Cerebellar cortex (tissue), 1 donor: ENCODE measurements around the gene TCF7L1.

Experiments used
- DNase-seq: peaks from one replicate; pipeline ENCODE4 v3.0.0-alpha.2; 2015; ENCODE audit warnings: low spot score

Gene TCF7L1

DNA sequence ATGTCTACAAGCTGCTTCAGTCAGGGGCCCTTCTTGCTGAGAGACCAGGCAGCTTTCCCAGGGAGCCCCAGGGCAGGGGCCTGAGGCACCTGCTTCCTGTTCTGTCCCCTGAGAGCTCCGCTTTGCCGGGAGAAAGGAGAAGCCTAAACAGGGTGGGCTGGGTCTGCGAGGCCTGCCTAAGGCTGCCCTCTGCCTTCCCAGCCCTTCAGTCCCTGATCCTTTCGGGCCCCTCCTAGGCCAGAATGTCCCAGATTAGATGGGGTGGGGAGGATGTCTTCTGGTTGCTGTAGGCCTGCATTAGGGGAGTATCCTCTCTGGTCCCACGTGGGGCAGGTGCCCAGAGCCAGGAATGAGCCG lies 122.2 kb downstream of the TCF7L1 start:
- DNase-seq = no peak

DNA sequence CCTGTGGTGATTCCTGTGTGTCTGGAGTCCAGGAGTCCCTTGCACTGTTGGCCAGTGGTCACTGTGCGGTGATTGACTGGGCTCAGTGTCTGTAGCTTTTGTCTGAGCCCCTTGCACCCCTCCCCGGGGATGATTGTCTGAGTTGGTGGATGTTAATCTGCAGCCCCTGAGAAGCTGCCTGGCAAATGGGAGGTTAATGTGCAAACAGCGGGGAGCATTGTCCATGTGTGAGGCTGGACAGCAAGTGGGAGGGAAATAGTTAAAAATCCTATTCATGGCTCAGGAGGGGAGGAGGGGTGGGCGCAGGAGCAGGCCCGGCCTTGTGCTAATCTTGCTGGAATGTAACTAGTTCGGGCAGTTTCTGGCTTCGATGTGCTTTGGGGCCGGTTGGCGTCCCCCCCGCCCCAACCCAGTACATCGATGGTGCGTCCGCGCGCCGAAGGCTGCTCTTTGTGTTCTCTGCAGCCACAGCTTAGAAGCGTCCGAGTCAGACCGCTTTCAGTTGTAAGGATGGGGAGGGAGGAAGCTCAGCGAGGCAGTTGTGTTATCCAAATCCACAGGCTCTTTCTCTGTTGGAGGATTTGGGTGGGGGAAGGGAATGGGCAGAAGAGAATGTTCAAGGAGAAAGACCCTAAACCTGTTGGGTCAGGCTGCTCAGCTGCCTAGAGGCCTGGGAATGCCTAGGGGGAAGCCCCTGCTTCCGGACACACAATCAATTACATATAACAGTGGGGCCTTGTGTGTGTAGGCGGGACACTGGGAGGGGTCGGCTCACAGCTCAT lies 122.8 kb downstream of the TCF7L1 start:
- no peak for DNase-seq

DNA sequence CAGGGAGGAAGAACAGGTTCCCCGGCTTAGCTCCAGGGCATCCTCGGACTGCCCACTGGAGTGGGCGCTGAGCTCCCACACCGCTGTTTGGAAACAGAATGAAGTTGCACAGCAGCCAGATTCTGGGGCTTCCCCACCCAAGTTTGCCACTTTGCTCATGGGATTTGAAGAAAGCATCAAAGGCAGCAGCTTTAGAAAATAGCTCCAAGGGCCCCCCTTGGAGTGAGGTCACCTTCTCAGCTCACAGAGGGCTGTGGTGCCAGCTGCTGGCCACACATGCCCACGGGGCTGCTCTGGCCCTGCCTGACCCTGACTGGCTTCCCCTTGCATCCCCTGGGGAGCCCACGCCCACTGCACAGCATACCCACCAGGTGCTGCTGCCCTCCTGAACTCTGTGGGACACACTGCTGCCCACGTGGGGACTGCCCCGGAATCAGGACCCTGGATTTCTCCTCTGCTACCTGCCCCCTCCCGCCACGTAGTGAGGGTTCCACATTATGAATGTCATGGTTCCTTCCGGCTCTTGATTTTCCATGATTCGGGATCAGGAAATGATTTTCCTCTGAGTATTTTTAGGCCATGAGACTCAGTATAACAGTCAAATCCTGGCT lies 124.3 kb downstream of the TCF7L1 start:
- DNase-seq = no peak

DNA sequence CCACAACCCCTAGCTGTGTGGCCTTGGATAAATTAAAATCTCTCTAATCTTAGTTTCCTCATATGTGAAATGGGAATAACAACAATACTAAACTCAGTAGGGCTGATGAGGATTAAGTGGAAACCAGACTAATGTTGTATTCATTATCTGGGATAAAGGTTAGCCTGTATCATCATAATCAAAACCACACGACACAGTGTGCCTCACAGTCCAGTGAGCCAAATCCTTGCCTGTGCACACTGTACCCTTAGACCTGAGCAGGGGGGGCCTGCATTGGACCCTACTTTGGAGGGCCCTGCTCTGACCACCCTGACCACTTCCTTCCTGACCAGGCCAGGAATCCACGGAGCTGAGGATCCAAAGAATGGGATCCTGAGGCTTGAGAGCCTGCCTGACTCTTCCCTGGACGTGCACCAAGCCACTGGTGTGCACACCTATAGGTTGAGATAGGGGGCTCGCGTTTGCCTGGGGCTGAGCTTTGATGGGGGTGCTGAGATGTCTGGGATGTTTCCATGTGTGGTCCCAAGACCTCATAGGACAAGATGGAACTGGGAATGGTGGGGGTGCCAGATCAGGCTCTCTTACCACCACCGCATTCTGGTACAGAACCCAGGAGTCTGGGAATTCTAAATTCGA lies 124.9 kb downstream of the TCF7L1 start:
- no peak for DNase-seq

DNA sequence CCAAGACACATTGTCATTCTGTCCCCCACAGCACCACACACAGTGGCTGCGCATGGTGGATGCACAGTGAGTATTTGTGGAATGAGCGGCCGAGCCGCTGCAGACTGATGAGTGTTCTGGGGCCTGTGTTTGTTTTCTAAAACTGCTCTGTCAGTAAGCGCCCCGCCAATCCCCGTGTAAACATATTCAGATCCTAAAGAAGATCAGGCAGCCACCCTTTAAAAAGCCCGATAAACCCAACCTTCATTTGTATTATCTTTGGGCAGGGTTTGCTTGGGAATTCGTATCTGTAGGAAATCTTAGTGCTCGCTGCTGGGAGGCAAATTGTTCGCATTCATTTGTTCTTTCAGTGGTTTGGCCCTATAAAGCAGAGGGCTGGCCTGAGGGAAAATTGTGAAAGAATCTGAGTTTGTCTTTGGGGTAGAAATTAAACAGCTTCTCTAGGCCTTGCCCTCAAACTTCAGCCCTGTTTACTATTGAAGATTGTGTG lies 126.0 kb downstream of the TCF7L1 start:
- no peak for DNase-seq

DNA sequence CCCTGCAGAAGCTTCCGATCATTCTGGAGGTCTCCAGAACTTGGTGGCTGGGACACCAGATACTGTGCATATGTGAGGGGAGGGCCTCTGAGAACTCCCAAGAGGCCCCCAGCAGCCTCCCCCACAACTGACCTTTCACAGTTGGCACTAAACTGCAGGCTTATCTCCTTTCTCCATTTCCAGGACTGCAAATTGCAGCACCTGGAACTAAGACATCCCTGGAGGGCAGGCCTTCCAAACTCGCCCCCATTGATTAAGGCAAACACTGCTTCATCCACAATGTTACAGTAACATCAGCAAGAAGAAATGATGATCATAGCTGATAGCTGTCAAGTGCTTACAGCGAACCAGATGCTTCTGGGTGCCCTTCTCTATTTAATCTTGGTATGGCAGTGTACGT lies 126.7 kb downstream of the TCF7L1 start:
- DNase-seq = no peak

DNA sequence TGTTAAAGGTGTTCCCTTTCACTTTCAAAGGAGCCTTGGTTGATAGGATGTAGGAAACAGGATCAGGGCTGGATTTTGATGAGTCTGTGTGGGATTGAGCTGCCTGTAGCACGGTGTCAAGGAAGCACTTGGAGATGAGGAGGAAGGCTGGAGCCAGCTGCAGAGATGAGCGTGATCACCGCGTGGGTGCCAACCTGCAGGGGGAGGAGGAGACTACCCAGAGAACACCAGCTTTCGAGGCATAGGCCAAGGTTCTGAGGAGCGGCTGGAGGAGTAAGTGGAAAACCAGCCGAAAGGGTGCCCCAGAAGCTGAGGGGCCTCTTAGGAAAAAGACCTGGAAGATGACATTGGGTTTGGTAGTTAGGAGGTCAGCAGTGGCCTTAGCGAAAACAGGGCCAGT lies 130.4 kb downstream of the TCF7L1 start:
- DNase-seq = no peak

DNA sequence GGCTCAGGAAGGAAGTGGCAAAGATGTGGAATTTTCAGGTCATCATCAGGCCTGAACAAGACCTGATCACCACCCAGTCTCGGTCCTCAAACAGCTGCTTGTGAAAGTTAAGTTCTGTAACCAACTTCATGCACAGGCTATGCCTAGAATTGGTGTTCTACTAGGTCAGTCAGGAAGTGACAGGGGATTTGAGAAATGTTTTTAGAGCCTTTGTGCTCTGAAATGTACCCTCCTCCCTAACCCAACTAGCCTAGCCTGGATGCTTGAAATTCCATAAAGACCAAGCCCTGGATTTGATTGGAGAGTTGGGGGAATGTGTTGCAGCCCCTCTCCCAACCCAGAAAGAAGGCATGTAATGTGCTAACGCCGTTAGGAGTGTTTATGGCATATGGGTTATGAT lies 131.3 kb downstream of the TCF7L1 start:
- no peak for DNase-seq

DNA sequence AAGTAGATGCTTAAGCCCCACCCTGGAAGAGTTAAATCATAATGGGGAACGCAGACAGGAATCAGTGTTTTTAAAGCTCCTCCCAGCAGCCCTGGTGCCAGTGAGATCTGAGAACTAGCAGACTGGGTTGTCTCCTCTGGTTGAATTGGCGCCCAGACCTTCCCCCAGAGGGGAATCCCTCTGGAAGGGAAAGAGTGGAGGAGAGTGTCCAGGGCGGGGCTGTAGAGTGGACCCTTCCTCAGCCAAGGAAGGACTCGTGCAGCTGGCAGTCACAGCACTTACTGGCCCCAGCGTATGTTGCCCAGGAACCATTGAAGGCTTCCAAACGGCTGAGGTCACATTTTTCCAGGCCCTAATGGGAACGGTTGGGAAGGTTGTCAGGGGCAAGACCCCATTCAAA lies 132.1 kb downstream of the TCF7L1 start:
- no peak for DNase-seq

DNA sequence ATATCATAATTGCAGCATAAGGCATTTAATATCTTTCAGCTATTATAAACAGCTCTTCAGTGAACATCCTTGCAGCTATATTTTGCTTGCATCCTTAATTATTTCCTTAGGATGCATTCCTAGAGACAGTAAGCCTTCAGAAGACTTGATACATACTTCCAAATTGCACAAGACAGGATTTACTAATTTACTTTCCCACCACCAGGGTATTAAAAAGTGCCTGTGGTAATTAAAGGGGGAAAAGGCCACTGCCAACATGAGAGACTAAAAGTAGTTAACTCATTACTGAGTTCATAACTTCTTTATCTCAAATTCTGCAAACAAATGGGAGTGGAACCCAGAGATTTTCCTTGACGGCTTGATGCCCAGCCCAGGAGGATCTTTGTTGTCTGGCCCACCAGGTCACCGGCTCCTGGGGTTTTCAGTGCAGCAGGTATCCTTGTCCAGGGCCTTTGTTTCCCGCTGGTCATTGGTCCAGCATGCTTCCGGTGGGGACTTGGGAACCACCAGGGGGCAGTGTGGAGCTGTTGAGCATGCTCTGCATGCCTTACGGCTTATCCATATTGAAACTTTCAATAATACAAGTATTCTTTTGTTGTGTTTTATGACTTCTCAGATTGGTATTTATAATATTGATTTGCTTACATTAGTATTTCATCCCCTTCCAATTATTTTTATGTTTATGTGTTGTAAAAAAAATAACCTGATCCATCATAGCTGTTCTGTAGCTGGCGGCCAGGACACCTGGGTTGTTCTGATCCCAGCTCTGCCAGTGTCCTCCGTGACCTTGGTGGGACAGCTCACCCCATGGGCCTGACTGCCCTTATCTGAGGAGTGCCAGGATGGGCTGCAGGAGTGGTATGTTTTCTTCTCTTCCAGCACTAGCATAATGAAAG lies 133.2 kb downstream of the TCF7L1 start:
- peak; percentile 47 for DNase-seq

DNA sequence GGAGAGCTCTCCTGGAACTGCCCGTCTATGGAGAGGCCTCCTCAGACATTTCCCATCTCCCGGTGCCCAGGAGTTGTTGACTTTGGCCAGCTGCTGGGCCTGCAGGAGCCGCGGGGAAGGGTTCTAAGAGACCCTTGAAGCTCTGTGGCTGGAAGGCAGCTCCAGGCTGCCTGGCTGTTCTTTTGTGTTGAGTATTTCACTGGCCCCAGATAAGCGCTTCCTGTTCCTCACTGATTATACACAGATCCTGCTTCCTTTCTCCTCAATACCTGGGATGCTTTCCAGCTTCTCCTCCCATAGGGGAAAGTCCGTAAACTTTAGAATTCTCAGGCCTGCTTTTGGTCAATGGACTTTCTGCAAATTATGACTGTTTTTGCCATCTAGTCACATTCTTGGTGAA lies 136.8 kb downstream of the TCF7L1 start:
- DNase-seq = no peak

DNA sequence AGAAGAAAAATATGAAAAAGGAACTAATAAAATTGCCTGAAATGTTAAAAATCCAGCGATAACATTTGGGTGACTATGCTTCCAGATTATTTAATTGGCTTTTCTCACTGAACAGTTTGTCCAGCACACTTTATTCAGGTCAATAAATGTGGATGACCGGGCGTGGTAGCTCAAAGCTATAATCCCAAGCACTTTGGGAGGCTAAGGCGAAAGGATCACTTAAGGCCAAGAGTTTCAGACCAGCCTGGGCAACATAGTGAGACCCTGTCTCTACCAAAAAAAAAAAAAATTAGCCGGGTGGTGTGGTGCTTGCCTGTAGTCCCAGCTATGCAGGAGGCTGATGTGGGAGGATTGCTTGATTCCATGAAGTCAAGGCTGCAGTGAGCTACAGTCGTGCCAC lies 139.2 kb downstream of the TCF7L1 start:
- no peak for DNase-seq

DNA sequence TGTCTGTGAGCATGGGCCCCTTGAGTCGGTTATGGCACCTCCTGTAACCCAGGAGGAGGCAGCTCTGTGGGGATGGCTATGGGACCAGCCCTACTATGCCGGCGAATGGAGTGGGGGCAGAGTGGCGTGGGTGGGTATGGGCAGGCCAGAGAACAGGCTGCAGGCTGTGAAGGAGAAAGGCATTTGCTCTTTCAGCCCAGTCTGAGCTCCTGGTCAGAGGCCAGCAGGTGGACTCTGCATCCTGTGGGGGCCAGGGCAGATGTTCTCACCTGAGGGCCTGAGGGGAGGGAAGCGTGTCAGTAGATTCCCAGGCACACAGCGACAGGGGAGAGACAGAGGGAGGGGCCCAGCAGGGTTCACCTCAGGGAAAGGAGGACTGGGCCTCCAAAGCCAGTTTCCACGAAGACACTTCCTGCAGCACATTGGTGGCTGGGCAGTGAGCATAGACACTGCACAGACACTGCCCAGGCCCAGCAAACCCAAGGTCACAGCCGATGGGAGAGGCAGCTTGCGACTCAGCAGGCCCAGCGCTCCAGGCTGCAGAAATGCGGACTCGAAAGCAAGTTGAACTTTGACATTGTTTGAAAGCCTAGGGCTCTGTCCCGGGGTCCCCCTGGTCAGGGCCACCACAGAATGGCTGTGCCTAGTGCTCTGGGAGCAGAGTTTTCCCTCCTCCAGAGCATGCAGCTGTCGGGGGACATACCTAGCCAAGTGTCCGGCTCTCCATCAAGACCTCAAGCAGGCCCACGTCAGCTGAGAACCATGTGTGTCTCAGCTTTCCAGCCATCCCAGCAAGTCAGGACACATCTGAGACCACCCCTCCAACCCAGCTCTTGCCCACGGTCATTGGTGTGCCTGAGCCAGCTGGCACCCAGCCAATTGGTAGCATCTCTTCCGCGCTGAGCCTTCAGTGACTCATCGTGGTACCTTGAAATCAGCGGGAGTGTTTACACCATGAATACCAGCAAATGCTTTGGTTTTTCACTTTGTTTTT lies 140.8 kb downstream of the TCF7L1 start:
- no peak for DNase-seq

DNA sequence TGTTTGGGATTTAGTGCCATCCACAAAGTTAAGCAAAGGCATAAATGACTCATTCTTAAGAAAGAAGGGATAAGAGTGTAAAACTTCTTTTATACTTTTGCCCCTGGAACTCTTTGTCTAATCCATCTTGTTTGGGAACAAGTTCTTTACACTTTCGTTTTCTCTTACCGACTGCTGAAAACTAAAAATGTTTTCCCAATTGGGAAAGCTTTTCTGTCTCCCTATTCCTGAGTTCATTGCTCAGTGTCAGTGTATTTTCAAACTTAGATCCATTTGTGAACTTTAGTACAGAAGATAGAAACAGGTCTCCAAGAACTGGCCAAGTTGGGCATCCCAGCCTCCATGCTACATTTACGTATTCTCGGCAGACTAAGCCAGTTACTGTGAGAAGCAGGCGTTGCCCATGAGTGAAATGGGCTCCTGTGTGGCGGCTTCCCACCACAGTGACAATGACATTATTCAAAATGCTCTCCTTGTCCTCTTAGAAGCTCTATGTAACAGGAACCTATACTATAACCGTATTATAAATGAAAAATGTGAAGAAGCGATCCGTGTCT lies 142.9 kb downstream of the TCF7L1 start:
- DNase-seq = no peak

DNA sequence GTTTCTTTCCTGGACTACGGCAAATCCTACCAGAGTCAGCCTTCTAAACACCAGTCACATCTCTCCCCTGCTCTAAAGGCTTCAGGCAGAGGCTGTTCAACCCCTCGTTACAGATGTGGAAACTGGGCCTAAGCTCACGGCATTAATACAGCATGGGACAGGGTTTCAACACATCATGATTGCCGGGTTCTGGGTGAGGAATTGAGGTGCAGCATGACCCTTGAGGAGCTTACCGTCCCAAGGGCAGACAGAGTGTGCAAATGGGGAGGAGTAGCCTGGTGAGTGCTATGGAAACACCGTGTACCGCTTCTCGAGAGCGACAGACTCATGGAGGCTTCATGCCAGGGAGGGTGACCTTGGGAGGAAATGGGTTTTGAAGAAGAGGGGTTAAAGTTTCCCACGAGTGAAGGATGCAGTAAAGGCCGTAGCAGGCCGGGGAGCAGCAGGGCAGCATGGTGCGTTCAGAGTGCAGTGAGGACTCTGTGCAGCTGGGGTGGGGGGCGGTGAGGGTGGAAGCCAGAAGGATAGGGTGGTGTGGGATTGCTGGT lies 143.5 kb downstream of the TCF7L1 start:
- no peak for DNase-seq

DNA sequence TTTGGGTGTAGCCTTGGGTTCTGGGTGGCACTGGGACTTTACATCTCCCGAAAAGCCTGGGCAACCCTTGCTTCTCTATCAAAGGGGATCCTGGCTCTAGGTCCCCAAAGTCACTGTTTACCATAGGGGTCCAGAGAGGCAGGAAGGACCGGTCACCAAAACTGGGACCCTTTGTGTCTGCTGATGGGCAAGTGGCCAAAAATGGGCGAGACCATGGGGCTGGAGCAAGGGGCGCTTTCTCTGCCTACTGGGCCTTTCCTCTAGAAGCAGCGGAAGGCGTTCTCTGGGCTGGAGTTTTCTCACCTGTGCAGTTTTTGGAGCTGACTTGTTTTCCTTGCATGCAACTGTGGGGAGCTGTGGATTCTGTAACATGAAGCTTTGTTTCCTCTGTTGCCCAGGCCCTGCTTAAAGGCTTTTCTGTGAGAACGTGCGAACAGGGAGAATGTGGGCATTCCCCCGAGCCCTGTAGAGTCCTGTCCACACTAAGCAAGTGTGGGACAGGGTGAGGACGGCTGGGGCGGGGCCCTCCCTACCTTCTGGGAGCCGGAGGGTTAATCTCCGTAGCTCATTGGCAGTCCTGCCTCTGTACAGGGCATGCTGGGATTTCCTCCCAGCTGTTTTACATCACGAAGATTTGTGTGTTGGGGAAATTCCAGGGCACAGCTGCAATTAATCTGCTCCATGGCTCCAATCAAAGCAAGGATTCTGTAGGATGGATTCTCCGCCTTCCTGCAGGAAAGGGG lies 144.4 kb downstream of the TCF7L1 start:
- no peak for DNase-seq

DNA sequence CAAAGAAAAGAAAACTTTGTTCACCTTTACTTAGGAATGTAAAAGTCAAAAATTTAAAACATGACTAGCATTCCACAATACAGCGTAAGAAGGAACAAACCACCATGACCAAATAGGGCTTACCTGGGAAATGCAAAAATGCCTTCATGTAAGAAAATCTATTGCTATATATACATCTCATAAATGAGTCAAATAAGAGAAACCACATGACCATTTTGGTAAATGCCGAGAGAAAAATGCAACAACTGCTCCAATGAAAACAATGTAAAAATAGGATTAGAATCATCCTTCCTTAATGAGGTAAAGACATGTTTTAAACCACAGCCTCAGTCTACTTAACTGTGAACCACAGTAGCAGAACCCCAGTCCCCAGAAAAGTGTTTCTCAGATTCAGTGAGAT lies 145.2 kb downstream of the TCF7L1 start:
- no peak for DNase-seq

DNA sequence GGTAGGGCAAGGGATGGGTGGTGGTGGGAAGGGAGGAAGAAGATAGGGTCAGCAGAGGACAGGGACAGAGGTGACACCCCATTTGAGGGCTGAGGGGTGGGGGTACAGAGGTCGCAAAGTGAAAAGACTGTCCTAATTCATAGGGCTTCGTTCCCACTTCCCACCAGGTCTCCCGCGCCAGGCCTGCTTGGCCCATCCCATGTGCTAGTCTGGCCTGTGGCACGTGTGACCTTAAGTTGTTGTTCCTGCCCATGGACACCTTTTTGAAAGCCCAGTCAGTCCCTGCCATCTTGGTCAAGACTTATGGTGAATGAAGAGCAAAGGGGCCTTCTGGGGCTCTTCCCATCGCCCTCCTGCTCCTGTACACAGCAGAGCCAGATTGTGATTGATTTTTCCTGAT lies 148.4 kb downstream of the TCF7L1 start:
- no peak for DNase-seq

DNA sequence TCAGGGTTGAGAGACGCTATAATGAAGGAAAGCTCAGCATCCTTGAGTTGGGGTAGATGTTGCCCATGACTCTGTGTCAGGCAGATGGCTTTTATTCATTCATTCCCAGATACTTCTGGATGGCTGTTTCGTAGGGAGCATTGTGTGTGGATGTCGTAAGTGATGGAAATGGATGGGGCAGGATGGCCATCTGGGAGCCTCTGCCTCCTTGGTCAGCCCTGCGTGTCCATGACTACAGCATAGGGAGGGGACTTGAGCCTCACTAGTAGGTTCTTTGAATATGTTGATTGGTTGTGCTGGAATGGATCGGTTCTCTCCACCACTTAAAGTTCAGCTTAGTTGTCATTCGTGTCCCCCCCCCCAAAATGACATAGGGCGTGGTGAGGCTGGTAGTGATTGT lies 149.7 kb downstream of the TCF7L1 start:
- no peak for DNase-seq

DNA sequence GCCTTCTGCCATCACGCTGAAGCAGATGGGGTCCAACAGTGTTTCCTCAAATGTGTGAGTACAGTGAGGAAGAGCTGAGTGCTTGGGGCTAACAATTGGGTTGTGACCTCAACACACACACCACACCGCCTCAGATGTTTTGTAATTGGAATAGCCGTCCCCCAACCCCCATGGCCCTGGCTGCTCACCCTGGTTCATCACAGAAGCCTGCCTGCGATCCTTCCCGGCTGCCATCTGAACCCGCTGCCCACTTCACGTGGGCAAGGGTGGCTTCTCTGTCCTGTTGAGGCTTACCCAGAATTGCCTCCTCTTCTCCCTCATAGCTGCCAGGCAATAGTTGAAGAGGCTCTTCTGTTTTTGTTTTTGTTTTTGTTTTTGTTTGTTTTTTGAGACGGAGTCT lies 150.4 kb downstream of the TCF7L1 start:
- DNase-seq = no peak
